Brain microvascular endothelial cell (primary cell): Measurements from ENCODE around the gene TVP23C.

Experiments used
- DNase-seq: peaks from one replicate; pipeline ENCODE4 v3.0.0-alpha.2; 2020
- H3K27ac ChIP-seq: fragments of 250-450 bp; sonication (Bioruptor Pico); 2 replicates; pipeline ENCODE4 v1.5.1; 2020; ENCODE audit warnings: mild to moderate bottlenecking, moderate library complexity
- H3K27me3 ChIP-seq: fragments of 250-450 bp; sonication (Bioruptor Pico); replicated peaks from 2 replicates; pipeline ENCODE4 v1.5.1; 2020; ENCODE audit warnings: mild to moderate bottlenecking
- H3K36me3 ChIP-seq: fragments of 250-450 bp; sonication (Bioruptor Pico); replicated peaks from 2 replicates; pipeline ENCODE4 v1.5.1; 2020; ENCODE audit warnings: mild to moderate bottlenecking
- H3K4me3 ChIP-seq: 2 replicates; pipeline ENCODE4 v1.5.1; 2011; ENCODE audit warnings: low read depth, mild to moderate bottlenecking, control low read depth, low read length, moderate library complexity
- CTCF ChIP-seq: IDR thresholded peaks from 2 replicates; pipeline ENCODE4 v1.5.1; 2011; ENCODE audit warnings: low read depth, mild to moderate bottlenecking, moderate library complexity, low read length, control low read depth, inconsistent platforms; ENCODE audit errors: missing control alignments
- in situ Hi-C: cut with HindIII; loops from 2 replicates; pipeline ENCODE4 v1.10.0; 2017; ENCODE audit warnings: low sequenced_read_pairs, low pct_ligation_motif_present

The TVP23C gene

GRCh38 chr17:15480204-15480603 lies 83.1 kb downstream of the TVP23C start:
- no peak for TF ChIP-seq CTCF
- in situ Hi-C loops = loop anchor here (25.0 kb wide), 1 partner anchor 193 kb away; no protein-coding TSS in a partner anchor
- H3K27me3 ChIP-seq = no peaks in the 10 kb centered on the region
- no peak overlapping the region for H3K4me3 ChIP-seq
- no peak overlapping the region for H3K27ac ChIP-seq
- no peaks in the 10 kb centered on the region for H3K36me3 ChIP-seq
- no peak for DNase-seq

GRCh38 chr17:15479703-15480102 lies 83.6 kb downstream of the TVP23C start:
- TF ChIP-seq CTCF = no peak

GRCh38 chr17:15478845-15479244 lies 84.4 kb downstream of the TVP23C start:
- TF ChIP-seq CTCF = no peak

More at GRCh38 chr17:15479703-15480102, 83.6 kb downstream of the TVP23C start:
- Histone ChIP-seq H3K27ac (no peak overlapping the region), H3K36me3 (no peaks in the 10 kb centered on the region), H3K4me3 (no peak overlapping the region), H3K27me3 (no peaks in the 10 kb centered on the region)
- DNase-seq = no peak
- in situ Hi-C loops = loop anchor here (25.0 kb wide), 1 partner anchor 192 kb away; no protein-coding TSS in a partner anchor

GRCh38 chr17:15475631-15476354 lies 87.5 kb downstream of the TVP23C start:
- no peak for DNase-seq
- no peak for TF ChIP-seq CTCF

More at GRCh38 chr17:15478845-15479244, 84.4 kb downstream of the TVP23C start:
- H3K4me3 ChIP-seq = no peak overlapping the region
- in situ Hi-C loops = loop anchor here (25.0 kb wide), 1 partner anchor 192 kb away; no protein-coding TSS in a partner anchor
- H3K36me3 ChIP-seq = no peaks in the 10 kb centered on the region
- no peak overlapping the region for H3K27ac ChIP-seq
- no peak for DNase-seq
- H3K27me3 ChIP-seq = no peaks in the 10 kb centered on the region

GRCh38 chr17:15472891-15473290 lies 90.4 kb downstream of the TVP23C start:
- no peak for DNase-seq
- TF ChIP-seq CTCF = no peak
- no peaks in the 10 kb centered on the region for H3K27me3 ChIP-seq
- H3K4me3 ChIP-seq = no peak overlapping the region
- H3K36me3 ChIP-seq = no peaks in the 10 kb centered on the region
- in situ Hi-C loops = no loop called here
- no peak overlapping the region for H3K27ac ChIP-seq

More at GRCh38 chr17:15475631-15476354, 87.5 kb downstream of the TVP23C start:
- H3K27ac ChIP-seq = no peak overlapping the region
- H3K4me3 ChIP-seq = no peak overlapping the region
- H3K36me3 ChIP-seq = no peaks in the 10 kb centered on the region
- no peaks in the 10 kb centered on the region for H3K27me3 ChIP-seq
- in situ Hi-C loops = loop anchor here (25.0 kb wide), 1 partner anchor 188 kb away; no protein-coding TSS in a partner anchor
